GM21423 (cell line): Measurements from ENCODE around the gene MORN3.
"Not testable (repeated sequence)": the region's sequence is repeated elsewhere in the genome, so short reads cannot be mapped to it uniquely, and the experiment has no call there.

Experiments used
- ATAC-seq: cut with Tn5 transposase; IDR thresholded peaks from one replicate; pipeline ENCODE4 v1.9.1; 2021; ENCODE audit warnings: mild to moderate bottlenecking, moderate library complexity; ENCODE audit not compliant: unreplicated experiment

Gene MORN3

GRCh38 chr12:121693155-121693687 lies 23.8 kb upstream of the MORN3 start:
- no peak for ATAC-seq

GRCh38 chr12:121692744-121693143 lies 23.3 kb upstream of the MORN3 start:
- not testable (repeated sequence) for ATAC-seq

GRCh38 chr12:121689430-121689829 lies 20.0 kb upstream of the MORN3 start:
- ATAC-seq: no peak

- ATAC-seq: no peak
These were observed 19.5 kb upstream of the MORN3 start for GRCh38 chr12:121688966-121689365.

- ATAC-seq: not testable (repeated sequence)
These were observed 10.3 kb upstream of the MORN3 start for GRCh38 chr12:121679661-121680197.

GRCh38 chr12:121678716-121679300 lies 9.4 kb upstream of the MORN3 start:
- ATAC-seq: no peak

- ATAC-seq: no peak
These were observed 8.9 kb upstream of the MORN3 start for GRCh38 chr12:121678305-121678704.

- ATAC-seq: no peak
These were observed 6.7 kb upstream of the MORN3 start for GRCh38 chr12:121676190-121676589.

- ATAC-seq: no peak
These were observed 3.6 kb upstream of the MORN3 start for GRCh38 chr12:121673013-121673511.

DNA sequence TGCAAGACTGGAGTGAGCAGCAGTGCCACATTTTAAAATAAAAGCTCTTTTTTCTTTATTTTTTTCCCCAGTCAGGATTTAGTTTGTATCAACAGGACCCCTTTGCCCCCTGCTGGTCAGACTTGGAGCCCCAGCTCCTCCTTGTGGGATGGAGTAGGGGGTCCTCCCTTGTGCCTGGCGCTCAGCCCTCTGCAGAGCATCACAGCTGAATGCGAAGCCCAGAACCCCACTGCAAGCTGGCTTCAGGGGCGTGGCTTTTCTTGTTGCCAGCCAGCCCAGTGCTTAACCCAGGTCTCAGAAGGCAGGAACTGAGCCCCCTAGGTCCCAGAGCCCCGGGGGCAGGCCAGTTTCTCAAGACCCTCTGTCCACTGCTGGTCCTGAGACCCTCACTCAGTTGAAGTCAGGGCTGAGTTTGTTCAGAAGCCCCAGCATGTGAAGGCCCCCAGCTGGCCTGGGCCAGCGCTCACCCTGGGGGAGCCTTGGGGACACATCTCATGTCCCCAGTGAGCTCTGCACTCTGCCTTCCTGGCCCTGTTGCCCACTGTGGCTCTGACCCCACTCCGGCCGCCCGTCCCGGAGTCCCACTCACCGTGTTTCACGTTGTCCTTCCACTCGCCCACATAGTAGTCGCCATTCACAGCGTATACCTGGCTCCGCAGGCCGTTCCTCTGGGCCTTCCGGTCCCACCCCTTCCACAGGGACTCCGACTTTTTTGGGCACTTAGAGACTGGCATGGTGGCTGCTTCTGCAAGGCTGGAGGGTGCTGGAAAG lies 519 bp downstream of the MORN3 start:
- ATAC-seq: no peak

- not testable (repeated sequence) for ATAC-seq
These were observed 2.6 kb downstream of the MORN3 start for GRCh38 chr12:121666829-121667228.

DNA sequence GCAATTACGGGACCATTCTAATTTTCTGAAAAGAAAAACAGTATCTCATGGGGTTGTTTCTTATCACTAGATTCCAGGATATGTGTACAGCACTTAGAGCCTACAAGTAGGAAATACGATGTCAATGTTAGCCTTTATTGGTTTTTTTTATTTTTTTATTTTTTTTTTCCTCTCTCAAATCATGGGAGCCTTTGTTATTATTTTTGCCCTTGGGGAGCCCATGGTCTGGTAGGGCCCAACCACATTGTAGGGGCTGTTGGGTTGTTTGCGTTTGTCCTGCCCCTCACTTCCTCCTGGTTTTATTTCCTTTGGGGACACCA lies 5.9 kb downstream of the MORN3 start:
- no peak for ATAC-seq

DNA sequence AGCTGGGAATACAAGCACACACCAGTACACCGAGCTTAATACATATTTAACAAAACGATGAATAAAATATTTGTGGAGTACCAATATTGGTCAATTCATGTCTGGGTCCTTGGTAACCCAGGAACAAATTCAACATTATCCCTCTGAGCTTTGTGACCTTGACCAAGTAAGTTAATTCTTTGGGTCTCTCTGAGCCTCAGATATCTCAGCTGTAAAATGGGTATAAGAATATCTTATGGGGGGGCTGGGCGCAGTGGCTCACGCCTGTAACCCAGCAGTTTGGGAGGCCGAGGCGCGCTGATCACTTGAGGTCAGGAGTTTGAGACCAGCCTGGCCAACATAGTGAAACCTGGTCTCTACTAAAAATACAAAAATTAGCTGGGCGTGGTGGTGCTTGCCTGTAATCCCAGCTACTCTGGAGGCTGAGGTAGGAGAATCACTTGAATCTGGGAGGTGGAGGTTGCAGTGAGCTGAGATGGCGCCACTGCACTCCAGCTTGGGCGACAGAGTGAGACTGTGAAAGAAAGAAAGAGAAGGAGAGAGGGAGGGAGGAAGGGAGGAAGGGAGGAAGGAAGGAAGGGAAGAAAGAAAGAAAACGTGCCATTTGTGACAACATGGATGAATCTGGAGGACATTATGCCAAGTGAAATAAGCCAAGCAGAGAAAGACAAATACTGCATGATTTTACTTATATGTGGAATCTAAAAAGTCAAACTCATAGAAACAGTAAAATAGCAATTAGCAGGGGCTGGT lies 7.9 kb downstream of the MORN3 start:
- not testable (repeated sequence) for ATAC-seq

GRCh38 chr12:121657305-121658008 lies 12.0 kb downstream of the MORN3 start:
- no peak for ATAC-seq

- no peak for ATAC-seq
These were observed 13.3 kb downstream of the MORN3 start for GRCh38 chr12:121656122-121656521.

GRCh38 chr12:121653999-121654398 lies 15.5 kb downstream of the MORN3 start:
- no peak for ATAC-seq

DNA sequence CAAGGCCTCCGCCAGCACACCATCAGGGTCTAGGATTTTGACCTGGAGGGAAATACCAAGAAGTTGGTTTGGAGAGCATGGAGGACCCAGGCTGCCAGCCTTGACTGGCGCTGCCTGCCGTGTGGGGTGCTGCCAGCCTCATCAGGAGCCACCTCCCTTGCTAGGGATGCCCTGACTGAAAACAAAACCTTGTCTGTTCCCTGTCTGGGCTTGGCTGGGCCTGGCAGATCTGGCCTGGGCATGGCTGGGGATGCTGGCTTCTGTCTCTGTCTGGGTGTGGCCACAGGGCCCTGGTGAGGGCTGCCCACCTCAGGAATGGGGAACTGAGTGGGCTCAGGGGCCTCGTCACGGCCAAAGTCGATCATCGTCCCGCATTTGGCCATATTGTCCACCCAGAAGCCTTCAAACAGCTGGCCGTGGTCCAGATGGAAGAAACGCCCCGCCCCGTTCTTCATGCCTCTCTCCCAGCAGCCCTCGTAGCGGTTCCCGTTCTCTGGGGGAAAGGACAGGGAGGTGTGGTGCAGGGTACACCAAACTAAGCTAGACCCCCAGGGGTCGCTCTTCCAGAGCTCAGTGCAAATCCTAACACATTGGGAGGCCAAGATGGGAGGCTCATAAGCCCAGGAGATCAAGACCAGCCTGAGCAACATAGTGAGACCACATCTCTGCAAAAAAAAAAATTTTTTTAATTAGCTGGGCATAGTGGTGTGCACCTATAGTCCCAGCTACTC lies 16.5 kb downstream of the MORN3 start:
- ATAC-seq: no peak

DNA sequence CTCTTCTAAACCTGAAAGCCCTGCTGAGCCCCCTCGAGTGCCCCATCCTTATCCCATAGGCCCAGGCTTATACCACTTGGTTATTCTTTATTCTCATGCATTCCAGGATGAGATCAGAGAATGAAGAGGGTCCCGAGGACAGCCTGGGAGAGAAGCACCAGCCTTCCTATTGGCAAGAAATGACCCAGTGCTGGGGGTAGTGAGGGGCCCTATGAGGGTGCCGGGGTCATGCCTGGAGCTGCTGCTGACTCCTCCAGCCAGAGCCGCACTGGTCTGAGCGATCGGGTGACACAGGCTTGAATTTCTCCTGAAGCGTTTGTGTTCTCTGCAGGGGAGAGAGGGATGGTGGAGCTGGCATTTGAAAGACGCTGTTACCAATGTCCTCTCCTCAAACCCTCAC lies 18.1 kb downstream of the MORN3 start:
- no peak for ATAC-seq

- no peak for ATAC-seq
These were observed 19.6 kb downstream of the MORN3 start for GRCh38 chr12:121649819-121650353.

- no peak for ATAC-seq
These were observed 20.1 kb downstream of the MORN3 start for GRCh38 chr12:121649322-121649721.
